Caco-2 (cell line): ENCODE measurements around the gene LRRC37B. TPM values are rescaled to one million over a fixed set of nuclear protein-coding genes. Genes with fewer than 3 reads are reported as not detected.

ENCODE experiments used
- BruUV-seq: library from RNA; stranded (reverse); fragments of 400-500 nt; replicated peaks from 2 replicates; lab custom pipeline; 2021; lab: Mats Ljungman, UMichigan
- CTCF ChIA-PET: fragments of 300-600 bp; sonication (Branson Sonifier 250); formaldehyde crosslinking; loops from one replicate; lab custom pipeline; 2022; ENCODE audit warnings: antibody characterized with exemption; lab: Charles Lee
- POLR2A ChIA-PET: fragments of 300-600 bp; sonication (Branson Sonifier 250); formaldehyde crosslinking; loops from one replicate; lab custom pipeline; 2022; ENCODE audit warnings: antibody characterized with exemption; lab: Charles Lee
- DNase-seq, 2 experiments: peaks; one replicate each; pipeline versions ENCODE4 v3.0.0 to v3.0.0-alpha.2; 2020 to 2022
- H3K27me3 ChIP-seq: replicated peaks from 2 replicates; pipeline ENCODE4 v1.6.0; 2011; ENCODE audit warnings: low read length; ENCODE audit not compliant: control insufficient read depth, insufficient read depth
- H3K36me3 ChIP-seq: 2 replicates; pipeline ENCODE4 v1.5.1; 2011; ENCODE audit warnings: low read length; ENCODE audit not compliant: control insufficient read depth, insufficient read depth
- H3K4me1 ChIP-seq: fragments of 250-450 bp; sonication (Bioruptor Pico); 2 replicates; pipeline ENCODE4 v1.5.1; 2020; ENCODE audit warnings: mild to moderate bottlenecking
- H3K4me3 ChIP-seq: 2 replicates; pipeline ENCODE4 v1.5.1; 2011; ENCODE audit warnings: low read depth, mild to moderate bottlenecking, control low read depth, low read length
- H3K9me3 ChIP-seq: fragments of 250-450 bp; sonication (Bioruptor Pico); 2 replicates; pipeline ENCODE4 v1.5.1; 2020; ENCODE audit warnings: mild to moderate bottlenecking, moderate library complexity
- H3K27ac Mint-ChIP-seq: one replicate; pipeline ENCODE4 v1.8.0; 2022; ENCODE audit warnings: mixed read lengths; ENCODE audit not compliant: unreplicated experiment
- H3K27me3 Mint-ChIP-seq: one replicate; pipeline ENCODE4 v1.8.0; 2022; ENCODE audit warnings: mixed read lengths; ENCODE audit not compliant: insufficient read depth, unreplicated experiment
- H3K36me3 Mint-ChIP-seq: one replicate; pipeline ENCODE4 v1.8.0; 2022; ENCODE audit warnings: mild to moderate bottlenecking, mixed read lengths; ENCODE audit not compliant: insufficient read depth, unreplicated experiment
- H3K4me1 Mint-ChIP-seq: one replicate; pipeline ENCODE4 v1.8.0; 2022; ENCODE audit warnings: low read depth, mixed read lengths; ENCODE audit not compliant: unreplicated experiment
- H3K4me3 Mint-ChIP-seq: one replicate; pipeline ENCODE4 v1.8.0; 2022; ENCODE audit warnings: mild to moderate bottlenecking, moderate library complexity, mixed read lengths; ENCODE audit not compliant: unreplicated experiment
- H3K9me3 Mint-ChIP-seq: one replicate; pipeline ENCODE4 v1.8.0; 2022; ENCODE audit warnings: mixed read lengths; ENCODE audit not compliant: unreplicated experiment
- CTCF ChIP-seq, 2 experiments: fragments of 200-600 bp in 1 of 2; IDR thresholded peaks; 1 replicate in 1 of 2; 2 replicates in 1 of 2; pipeline versions ENCODE4 v1.5.1 to v1.8.0; 2011 to 2022; ENCODE audit warnings: antibody characterized with exemption in 1 of 2, control low read depth in 1 of 2, inconsistent platforms in 1 of 2, low read depth in 1 of 2, low read length in 1 of 2, mild to moderate bottlenecking in 1 of 2, moderate library complexity in 1 of 2; ENCODE audit not compliant: insufficient read depth in 1 of 2, severe bottlenecking in 1 of 2, unreplicated experiment in 1 of 2
- intact Hi-C: fragments of 100-400 bp; cut with micrococcal nuclease; formaldehyde crosslinking; loops from one replicate; pipeline ENCODE4 v1.10.0; 2022; ENCODE audit not compliant: unreplicated experiment
- total RNA-seq: library from RNA; stranded (reverse); gene quantifications from 2 replicates; pipeline ENCODE4 v1.2.3, GENCODE V29; 2022

Gene LRRC37B
- total RNA-seq, 1 experiment from 2014 or later: 15.4 TPM

DNA sequence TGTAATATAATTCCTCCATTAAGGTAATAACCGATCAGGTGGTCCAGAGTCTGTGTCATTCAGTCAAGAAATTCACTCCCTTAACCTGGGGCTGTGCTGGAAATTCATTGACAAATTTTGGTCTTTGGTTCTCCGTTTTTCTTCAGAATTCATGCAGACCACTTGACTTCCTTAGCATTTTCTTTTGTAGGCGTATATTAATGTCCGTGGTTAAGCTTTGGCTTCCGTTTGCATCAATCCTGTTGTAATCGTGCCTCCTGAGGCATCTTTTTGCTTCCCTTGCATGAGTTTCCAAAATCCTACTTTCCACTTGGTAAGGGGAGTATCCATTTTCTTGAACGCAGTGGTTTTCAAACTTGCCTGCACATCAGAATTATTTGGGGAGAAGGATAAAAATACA is 9.0 kb downstream of the LRRC37B start:
- BruUV-seq: no TSS peak
- POLR2A ChIA-PET: no interaction called here

GRCh38 chr17:32019228-32019627 is 12.0 kb downstream of the LRRC37B start:
- intact Hi-C loops: no loop called here
- Histone ChIP-seq H3K9me3 (no peaks in the 10 kb centered on the region), H3K36me3 (no peaks in the 10 kb centered on the region; the same call in 1 of the 2 replicates), H3K4me1 (no peaks in the 10 kb centered on the region), H3K4me3 (no peak overlapping the region), H3K27me3 (no peaks in the 10 kb centered on the region)
- CTCF ChIA-PET: interaction anchor here (1.1 kb wide), 1 partner anchor 12 kb away, joined by 4 read pairs; the partner anchor contains the start of gene LRRC37B
- H3K4me1 Mint-ChIP-seq: no peaks in the 10 kb centered on the region
- H3K9me3 Mint-ChIP-seq: no peaks in the 10 kb centered on the region
- no peak overlapping the region for H3K4me3 Mint-ChIP-seq
- no peak for TF ChIP-seq CTCF (IDR thresholded peaks at IDR 0.05; ENCODE audit: insufficient read depth in 1 of 2, low read depth in 1 of 2, low read length in 1 of 2, severe bottlenecking in 1 of 2, unreplicated experiment in 1 of 2)
- H3K27me3 Mint-ChIP-seq: no peaks in the 10 kb centered on the region
- H3K27ac Mint-ChIP-seq: no peak overlapping the region
- no peak for DNase-seq
- no peaks in the 10 kb centered on the region for H3K36me3 Mint-ChIP-seq
- BruUV-seq: no TSS peak
- POLR2A ChIA-PET: no interaction called here

More for the DNA sequence above, 9.0 kb downstream of the LRRC37B start:
- H3K4me3 Mint-ChIP-seq: no peak overlapping the region
- intact Hi-C loops: no loop called here
- no peaks in the 10 kb centered on the region; the same call in 1 of the 2 replicates for H3K36me3 ChIP-seq
- no peak for DNase-seq
- H3K27me3 Mint-ChIP-seq: no peaks in the 10 kb centered on the region
- H3K27me3 ChIP-seq: no peaks in the 10 kb centered on the region
- H3K4me1 Mint-ChIP-seq: no peaks in the 10 kb centered on the region
- no peaks in the 10 kb centered on the region for H3K9me3 ChIP-seq
- CTCF ChIA-PET: no interaction called here
- H3K4me1 ChIP-seq: no peaks in the 10 kb centered on the region
- no peaks in the 10 kb centered on the region for H3K9me3 Mint-ChIP-seq
- H3K27ac Mint-ChIP-seq: no peak overlapping the region
- peaks cover 5% of the 10 kb centered on the region for H3K36me3 Mint-ChIP-seq
- TF ChIP-seq CTCF (IDR thresholded peaks at IDR 0.05; ENCODE audit: insufficient read depth in 1 of 2, low read depth in 1 of 2, low read length in 1 of 2, severe bottlenecking in 1 of 2, unreplicated experiment in 1 of 2): no peak
- no peak overlapping the region for H3K4me3 ChIP-seq

GRCh38 chr17:32020943-32021614 is 13.9 kb downstream of the LRRC37B start:
- Mint-ChIP-seq H3K4me3 (no peak overlapping the region), H3K27ac (no peak overlapping the region), H3K4me1 (no peaks in the 10 kb centered on the region), H3K36me3 (no peaks in the 10 kb centered on the region), H3K9me3 (no peaks in the 10 kb centered on the region), H3K27me3 (no peaks in the 10 kb centered on the region)
- no peaks in the 10 kb centered on the region for H3K4me1 ChIP-seq
- CTCF ChIA-PET: no interaction called here
- intact Hi-C loops: no loop called here
- H3K9me3 ChIP-seq: no peaks in the 10 kb centered on the region
- no peaks in the 10 kb centered on the region for H3K27me3 ChIP-seq
- no peaks in the 10 kb centered on the region; the same call in 1 of the 2 replicates for H3K36me3 ChIP-seq
- no peak for TF ChIP-seq CTCF (IDR thresholded peaks at IDR 0.05; ENCODE audit: insufficient read depth in 1 of 2, low read depth in 1 of 2, low read length in 1 of 2, severe bottlenecking in 1 of 2, unreplicated experiment in 1 of 2)
- POLR2A ChIA-PET: no interaction called here
- no peak for DNase-seq
- BruUV-seq: no TSS peak
- H3K4me3 ChIP-seq: no peak overlapping the region
